NOMO-1 treated with dmso at 0.1 percent for 144 hours (cell line): ENCODE results near the gene TAF11L7.
"Not testable (repeated sequence)": the region's sequence is repeated elsewhere in the genome, so short reads cannot be mapped to it uniquely, and the experiment has no call there.

Source experiments
- DNase-seq: peaks from one replicate; lab custom pipeline; 2025; ENCODE audit not compliant: unreplicated experiment; lab: John Stamatoyannopoulos, UW

TAF11L7 gene

GRCh38 chr5:17585658-17586057 is at the start of gene TAF11L7:
TAF11L7 (minus strand) TSS chr5:17585758.
- not testable (repeated sequence) for DNase-seq

- DNase-seq: no peak
These were observed 48.6 kb upstream of the TAF11L7 start, which contains the start of gene TAF11L14 for GRCh38 chr5:17634160-17634559. TAF11L14 (plus strand) TSS chr5:17634460.

DNA sequence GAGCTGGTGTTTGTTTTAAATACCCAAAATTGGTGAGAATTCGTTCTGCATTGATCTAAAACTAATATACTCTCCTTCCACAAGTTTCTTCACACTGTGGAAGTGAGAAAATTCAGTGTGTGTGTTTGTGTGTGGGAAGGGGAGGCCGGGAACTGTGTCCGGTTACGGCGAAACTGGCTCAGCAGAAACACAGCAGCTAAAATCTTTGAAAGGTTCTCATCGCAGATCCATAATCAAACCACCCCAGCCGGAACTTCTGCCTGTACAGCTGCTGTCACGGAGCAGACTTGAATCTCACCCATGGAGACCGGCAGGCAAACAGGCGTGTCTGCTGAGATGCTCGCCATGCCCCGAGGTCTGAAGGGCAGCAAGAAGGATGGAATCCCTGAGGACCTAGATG is 46.2 kb upstream of the TAF11L7 start, which contains the start of gene TAF11L13:
TSS of gene TAF11L13 (plus strand) at position 301 of the 400 bp plus-strand sequence.
- not testable (repeated sequence) for DNase-seq

DNA sequence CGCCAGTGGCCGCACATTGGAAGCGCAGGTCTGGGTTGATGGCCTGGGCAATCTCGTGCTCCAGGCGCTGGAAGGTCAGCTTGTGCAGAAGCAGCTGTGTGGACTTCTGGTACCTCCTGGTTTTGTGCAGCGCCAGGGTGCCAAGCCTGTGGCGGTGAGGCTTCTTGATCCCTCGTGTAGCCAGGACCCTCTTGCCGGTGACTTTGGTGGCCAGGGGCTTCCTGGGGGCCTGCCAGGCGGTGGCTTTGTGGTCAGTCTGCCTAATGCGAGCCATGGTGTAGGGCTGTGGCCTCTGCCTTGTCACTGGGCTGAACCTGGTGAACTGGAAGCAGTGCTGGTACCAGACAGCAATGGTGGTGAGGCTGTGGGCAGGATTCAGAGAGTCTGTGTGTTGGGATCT is 40.1 kb upstream of the TAF11L7 start:
- DNase-seq: no peak

DNA sequence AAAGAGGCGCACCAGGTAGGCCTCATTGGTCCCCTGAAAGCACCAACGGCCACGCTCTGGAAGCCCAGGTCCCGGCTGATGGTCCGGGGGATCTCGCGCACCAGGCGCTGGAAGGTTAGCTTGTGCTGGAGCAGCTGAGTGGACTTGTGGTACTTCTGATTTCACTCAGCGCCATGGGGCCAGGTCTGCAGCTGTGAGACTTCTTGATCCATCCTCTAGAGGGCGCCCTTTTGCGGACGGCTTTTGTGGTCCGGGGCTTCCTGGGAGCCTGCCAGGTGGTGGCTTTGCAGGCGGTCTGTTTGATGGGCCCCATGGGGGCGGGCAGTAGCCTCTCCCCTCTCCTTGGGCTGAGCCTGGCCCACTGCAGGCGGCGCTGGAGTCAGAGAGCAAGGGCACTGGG is 35.1 kb upstream of the TAF11L7 start:
- no peak for DNase-seq

DNA sequence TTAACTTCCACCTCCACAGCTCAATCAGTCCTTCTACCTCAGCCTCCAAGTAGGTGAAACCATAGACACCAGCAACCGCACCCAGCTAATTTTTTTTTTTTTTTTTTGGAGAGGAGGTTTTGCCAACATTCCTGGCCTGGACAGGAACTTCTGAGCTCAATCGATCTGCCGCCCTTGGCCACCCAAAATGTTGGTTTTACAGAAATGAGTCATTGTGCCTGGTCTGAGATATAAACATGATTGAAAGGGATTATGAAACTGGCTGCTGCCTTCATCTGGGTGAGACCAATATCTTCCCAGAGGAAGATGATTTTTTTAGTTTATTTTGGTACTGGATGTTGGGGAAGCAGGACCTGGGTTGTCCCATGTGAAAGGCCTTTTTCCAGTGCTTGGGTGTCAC is 33.8 kb upstream of the TAF11L7 start:
- no peak for DNase-seq

GRCh38 chr5:17614872-17615605 is 29.5 kb upstream of the TAF11L7 start:
- DNase-seq: no peak

GRCh38 chr5:17610092-17610491 is 24.5 kb upstream of the TAF11L7 start, which contains the start of gene TAF11L12:
TAF11L12 (plus strand) TSS chr5:17610392.
- not testable (repeated sequence) for DNase-seq

DNA sequence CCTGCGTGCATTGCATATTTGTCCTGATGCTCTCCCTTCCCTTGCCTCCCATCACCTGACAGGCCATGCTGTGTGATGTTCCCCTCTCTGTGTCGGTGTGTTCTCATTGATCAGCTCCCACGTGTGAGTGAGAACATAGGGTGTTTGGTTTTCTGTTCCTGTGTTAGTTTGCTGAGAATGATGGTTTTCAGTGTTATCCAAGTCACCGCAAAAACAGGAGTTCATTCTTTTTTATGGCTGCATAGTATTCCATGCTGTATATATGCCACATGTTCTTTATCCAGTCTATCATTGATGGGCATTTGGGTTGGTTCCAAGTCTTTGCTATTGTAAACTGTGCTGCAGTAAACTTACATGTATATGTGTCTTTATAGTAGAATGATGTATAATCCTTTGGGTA is 21.9 kb upstream of the TAF11L7 start:
- DNase-seq: not testable (repeated sequence)

- no peak for DNase-seq
These were observed 19.4 kb upstream of the TAF11L7 start for GRCh38 chr5:17604951-17605350.

GRCh38 chr5:17603880-17604279 is 18.3 kb upstream of the TAF11L7 start, which contains the start of gene TAF11L11:
TAF11L11 (plus strand) TSS chr5:17604183.
- not testable (repeated sequence) for DNase-seq

- not testable (repeated sequence) for DNase-seq
These were observed 12.2 kb upstream of the TAF11L7 start, which contains the start of gene TAF11L10 for GRCh38 chr5:17597728-17598127. TAF11L10 (minus strand) TSS chr5:17597828.

GRCh38 chr5:17594255-17594654 is 8.7 kb upstream of the TAF11L7 start, which contains the start of gene TAF11L9:
TAF11L9 (minus strand) TSS chr5:17594394.
- not testable (repeated sequence) for DNase-seq

GRCh38 chr5:17590860-17591259 is 5.3 kb upstream of the TAF11L7 start, which contains the start of gene TAF11L8:
TAF11L8 (minus strand) TSS chr5:17590960.
- DNase-seq: not testable (repeated sequence)
